Choroid plexus epithelial cell (primary cell): ENCODE measurements around the gene OCA2.
"Not testable (repeated sequence)": the region's sequence is repeated elsewhere in the genome, so short reads cannot be mapped to it uniquely, and the experiment has no call there.

Experiments
- DNase-seq: peaks from one replicate; pipeline ENCODE4 v3.0.0-alpha.2; 2010; ENCODE audit warnings: low read depth
- H3K4me3 ChIP-seq: 2 replicates; pipeline ENCODE4 v1.5.1; 2011; ENCODE audit warnings: low read depth, mild to moderate bottlenecking, control low read depth, low read length, moderate library complexity
- TF ChIP-seq, protein P1 (sequence below): conservative IDR thresholded peaks from 2 replicates; pipeline ENCODE4 v1.5.1; 2011; ENCODE audit warnings: low read depth, mild to moderate bottlenecking, control low read depth, inconsistent platforms, low read length, moderate library complexity

Gene OCA2

GRCh38 chr15:27850981-27851857 lies 247.9 kb downstream of the OCA2 start:
- no peak for DNase-seq
- no peak overlapping the region for H3K4me3 ChIP-seq
- TF ChIP-seq, protein P1, sequence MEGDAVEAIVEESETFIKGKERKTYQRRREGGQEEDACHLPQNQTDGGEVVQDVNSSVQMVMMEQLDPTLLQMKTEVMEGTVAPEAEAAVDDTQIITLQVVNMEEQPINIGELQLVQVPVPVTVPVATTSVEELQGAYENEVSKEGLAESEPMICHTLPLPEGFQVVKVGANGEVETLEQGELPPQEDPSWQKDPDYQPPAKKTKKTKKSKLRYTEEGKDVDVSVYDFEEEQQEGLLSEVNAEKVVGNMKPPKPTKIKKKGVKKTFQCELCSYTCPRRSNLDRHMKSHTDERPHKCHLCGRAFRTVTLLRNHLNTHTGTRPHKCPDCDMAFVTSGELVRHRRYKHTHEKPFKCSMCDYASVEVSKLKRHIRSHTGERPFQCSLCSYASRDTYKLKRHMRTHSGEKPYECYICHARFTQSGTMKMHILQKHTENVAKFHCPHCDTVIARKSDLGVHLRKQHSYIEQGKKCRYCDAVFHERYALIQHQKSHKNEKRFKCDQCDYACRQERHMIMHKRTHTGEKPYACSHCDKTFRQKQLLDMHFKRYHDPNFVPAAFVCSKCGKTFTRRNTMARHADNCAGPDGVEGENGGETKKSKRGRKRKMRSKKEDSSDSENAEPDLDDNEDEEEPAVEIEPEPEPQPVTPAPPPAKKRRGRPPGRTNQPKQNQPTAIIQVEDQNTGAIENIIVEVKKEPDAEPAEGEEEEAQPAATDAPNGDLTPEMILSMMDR, result no peak

DNA sequence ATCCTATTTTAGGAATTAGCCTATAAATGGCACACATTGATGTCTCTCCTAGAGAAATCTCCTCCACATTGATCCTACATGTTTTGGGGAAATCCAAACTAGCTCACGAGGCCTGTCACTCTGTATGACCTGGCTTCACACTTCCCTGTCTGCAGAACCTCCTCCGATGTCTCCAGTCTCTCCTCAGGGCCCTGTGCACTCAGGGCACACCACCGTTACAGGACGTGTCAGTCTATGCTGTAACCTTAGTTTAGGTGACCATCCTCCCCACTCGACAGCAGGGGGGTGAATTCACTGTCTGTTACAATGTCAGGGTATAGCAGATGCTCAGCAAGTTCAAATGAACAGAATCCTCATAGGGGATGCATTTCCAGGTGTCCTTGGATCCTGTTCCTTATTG lies 249.1 kb downstream of the OCA2 start:
- TF ChIP-seq, protein P1, result no peak
- DNase-seq, result no peak
- no peak overlapping the region for H3K4me3 ChIP-seq

DNA sequence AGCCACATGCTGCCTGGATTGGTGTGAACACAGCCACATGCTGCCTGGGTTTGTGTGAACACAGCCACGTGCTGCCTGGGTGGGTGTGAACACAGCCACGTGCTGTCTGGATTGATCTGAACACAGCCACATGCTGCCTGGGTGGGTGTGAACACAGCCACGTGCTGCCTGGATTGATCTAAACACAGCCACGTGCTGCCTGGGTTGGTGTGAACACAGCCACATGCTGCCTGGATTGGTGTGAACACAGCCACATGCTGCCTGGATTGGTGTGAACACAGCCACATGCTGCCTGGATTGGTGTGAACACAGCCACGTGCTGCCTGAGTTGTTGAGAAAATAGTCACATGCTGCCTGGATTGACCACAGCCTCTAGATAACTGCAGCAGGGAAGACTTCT lies 250.2 kb downstream of the OCA2 start:
- H3K4me3 ChIP-seq, DNase-seq: not testable (repeated sequence)

- TF ChIP-seq, protein P1, result no peak
- no peak for DNase-seq
- no peak overlapping the region for H3K4me3 ChIP-seq
Observed at GRCh38 chr15:27847775-27848710, 251.1 kb downstream of the OCA2 start.

GRCh38 chr15:27846722-27847395 lies 252.3 kb downstream of the OCA2 start:
- H3K4me3 ChIP-seq, result no peak overlapping the region
- no peak for DNase-seq
- TF ChIP-seq, protein P1, result no peak

DNA sequence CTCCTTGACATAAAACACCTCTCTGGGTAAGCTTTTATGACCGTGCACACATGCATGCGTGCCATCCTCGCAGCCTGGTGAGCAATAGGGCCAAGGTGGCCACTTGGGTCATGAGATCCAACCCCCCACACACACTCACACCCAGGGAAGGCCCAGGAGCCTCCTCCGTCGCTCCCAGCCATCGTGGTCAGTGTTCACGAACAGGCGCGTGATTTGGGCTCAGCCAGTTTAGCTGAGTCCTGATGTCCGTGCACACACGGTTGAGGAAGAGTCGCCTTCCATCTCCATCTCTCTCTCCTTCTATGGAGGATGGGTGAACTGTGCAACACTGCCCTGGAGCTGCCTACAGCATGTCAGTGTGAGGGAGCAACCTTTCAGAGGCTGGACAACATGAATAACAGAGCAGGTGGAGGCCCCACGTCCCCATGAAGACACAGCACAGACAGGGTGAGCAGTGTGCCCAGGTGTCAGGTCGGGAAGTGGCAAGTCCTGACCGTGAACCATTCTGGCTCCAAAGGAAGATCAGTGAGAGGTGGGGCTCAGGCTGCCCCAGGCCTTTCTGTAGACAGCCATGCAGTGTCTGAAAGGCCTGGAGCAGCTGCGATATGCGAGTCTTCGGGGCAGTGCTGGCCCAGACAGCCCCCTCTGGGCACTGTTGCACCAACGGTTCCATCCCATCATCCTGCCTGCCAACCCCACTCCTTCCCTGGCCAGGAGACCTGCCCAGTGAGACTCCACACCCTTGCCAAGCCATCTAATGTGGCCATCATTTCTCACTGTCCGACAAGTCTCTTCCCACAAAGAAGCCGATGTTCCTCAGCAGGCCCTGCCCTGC lies 253.4 kb downstream of the OCA2 start:
- TF ChIP-seq, protein P1, result no peak

More for the DNA sequence above, 253.4 kb downstream of the OCA2 start:
- no peak for DNase-seq
- no peak overlapping the region for H3K4me3 ChIP-seq
